Measurements from ENCODE around the gene ABHD1.

DNA sequence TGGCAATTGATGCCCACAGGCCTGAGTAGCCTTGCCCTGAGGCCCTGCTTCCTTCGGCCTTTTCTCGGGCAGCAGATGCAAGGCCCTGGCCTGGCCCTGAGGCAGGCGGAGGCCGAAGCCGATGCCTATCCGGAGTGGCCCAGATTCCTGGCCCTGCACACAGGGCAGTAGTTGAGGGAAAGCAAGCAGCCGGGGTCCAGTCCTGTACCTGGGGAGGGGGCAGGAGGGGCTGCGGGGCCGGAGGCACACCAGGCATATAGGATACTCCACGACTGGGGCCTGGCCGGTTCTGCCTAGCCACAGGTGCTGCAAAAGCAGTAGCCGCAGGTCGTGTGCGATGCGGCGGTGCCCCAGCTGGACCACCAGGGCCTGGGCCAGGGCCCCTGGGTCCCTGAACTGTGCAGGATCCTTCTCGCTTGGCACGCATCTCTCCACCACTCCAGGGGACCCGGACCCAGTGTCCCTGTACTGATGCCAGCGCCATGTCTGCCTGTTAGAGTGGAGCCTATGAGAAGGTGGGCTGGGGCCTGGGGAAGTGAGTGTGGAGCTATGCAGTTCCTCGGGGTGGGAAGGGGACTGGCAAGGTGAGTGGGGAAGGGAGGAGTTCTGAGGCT, 13.8 kb downstream of the ABHD1 start:
- TF ChIP-seq, protein P1, sequence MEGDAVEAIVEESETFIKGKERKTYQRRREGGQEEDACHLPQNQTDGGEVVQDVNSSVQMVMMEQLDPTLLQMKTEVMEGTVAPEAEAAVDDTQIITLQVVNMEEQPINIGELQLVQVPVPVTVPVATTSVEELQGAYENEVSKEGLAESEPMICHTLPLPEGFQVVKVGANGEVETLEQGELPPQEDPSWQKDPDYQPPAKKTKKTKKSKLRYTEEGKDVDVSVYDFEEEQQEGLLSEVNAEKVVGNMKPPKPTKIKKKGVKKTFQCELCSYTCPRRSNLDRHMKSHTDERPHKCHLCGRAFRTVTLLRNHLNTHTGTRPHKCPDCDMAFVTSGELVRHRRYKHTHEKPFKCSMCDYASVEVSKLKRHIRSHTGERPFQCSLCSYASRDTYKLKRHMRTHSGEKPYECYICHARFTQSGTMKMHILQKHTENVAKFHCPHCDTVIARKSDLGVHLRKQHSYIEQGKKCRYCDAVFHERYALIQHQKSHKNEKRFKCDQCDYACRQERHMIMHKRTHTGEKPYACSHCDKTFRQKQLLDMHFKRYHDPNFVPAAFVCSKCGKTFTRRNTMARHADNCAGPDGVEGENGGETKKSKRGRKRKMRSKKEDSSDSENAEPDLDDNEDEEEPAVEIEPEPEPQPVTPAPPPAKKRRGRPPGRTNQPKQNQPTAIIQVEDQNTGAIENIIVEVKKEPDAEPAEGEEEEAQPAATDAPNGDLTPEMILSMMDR (IDR thresholded peaks at IDR 0.05), result no peak
- no peak for TF ChIP-seq POLR2A (IDR thresholded peaks at IDR 0.05)
